ENCODE results near the gene GPAM.
"Not testable (repeated sequence)": the region's sequence is repeated elsewhere in the genome, so short reads cannot be mapped to it uniquely, and the experiment has no call there.

GPAM gene

DNA sequence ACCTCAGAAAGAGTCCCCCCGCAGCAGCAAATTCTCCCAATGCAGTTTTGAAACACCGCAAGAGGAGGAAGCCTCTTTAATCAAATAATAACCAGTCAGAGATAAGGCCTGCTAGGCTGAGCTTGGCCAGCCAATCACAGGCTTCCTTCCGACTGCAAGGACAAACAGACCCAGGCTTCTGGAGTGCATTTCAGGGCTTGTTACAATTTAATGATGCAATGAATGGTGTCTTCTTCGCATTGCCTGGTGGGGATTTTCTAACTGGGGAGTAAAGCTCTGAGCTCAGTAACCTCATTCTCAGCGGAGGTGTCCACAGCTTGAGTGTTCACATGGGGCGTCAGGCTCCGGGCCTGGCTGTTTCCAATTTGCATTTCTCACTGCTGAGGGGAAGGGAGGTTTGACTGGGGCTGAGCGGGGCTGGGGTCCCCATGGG is 31.8 kb upstream of the GPAM start:
- no peak for DNase-seq (ENCODE audit: low read depth)

DNA sequence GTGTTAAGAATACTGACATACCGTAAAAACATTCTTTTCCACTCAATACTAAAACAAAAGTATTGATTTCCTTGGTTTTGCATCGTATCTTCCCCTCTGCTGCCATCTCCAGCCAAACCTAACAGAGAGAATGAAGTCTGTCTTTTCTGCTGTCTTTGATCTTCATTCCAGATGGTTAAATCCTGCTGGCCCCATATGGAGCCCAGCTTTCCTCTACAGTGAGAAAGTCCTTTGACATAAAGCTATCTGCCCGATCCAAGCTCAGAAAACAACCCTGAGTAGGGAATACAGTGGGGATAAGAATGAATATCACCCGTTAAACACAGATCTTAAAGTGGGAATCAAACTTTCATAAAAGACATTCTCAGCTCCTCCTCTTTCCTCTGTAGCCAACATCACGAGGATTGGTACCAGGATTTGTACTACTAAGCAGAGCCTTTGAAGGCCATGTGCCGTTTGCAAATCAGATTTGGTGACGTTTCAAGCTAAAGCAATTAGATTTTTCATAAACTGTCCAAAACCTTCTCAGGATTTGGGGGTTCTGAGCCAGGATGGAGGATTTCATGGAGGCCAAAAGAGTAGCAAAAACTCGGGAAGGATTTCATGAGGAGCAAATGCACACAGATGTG is 30.8 kb upstream of the GPAM start:
- no peak for DNase-seq (ENCODE audit: low read depth)

DNA sequence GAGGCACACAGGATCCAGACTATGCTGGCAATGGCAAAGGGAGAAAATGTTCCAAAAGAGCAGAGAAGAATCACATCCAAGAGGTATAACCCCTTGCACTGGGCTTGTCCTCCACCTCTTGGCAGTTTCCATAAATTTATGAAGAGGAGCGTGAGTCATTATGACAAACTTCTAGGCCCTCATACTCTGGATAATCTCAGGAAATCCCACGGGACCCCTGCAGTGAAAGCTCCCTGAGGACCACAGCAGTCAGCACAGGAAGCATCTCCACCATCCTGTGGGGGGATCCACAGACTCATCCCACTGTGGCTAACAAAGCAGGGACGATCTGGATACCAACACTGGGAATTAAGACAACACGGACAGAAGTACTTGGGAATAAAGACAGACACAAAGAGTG is 30.3 kb upstream of the GPAM start:
- no peak for DNase-seq (ENCODE audit: low read depth)

DNA sequence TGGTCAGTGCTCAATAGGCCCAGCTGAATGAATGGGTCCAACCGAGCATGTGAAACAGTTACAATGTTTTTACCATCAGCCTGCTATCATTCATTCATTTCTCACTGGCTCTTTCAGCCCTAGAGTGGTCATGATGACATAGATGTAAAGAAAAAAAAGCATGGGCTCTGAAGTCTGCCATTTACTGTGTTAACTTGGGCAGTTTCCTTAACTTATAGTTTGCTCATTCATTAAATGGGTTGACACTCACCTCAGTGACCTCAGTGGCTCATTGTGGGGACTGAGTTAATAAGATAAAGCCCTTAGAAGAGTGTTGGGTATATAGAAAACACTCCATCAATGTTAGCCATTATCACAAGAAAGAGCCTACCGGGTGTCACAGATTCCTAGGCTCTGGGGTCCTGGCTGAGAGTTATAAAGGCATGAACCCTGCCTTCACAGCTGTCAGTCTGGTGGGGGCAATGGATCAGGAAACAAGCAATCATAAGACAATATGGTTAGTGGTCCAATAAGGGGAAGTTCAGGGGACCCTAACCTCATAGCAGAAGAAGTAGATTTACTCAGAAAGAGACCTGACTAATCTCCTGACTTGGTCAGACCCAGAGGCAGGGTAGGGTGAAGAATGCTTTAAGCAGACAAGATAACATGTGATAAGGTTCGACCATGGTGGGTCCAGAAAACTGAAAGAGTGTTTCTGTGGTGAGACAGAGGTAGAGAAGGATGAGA is 29.7 kb upstream of the GPAM start:
- DNase-seq (ENCODE audit: low read depth), result no peak

DNA sequence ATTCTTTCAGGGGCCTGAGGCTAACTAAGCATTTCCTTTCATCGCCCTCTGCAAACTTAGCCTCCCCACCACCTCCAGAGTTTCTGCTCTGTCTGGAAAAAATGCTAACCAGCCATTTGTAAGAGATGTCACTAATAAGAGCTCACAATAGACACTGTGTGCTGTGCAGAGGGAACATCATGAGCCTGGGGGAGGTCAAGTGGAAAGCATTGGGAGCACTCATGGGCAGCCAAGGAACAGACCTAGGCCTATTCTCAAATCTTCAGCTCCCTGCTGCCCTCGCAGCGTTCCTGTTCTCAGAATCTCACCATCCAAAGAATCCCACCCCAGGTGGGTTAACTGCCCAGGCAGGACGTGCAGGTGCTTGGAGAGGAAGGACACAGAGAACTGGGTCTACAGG is 27.1 kb upstream of the GPAM start:
- no peak for DNase-seq (ENCODE audit: low read depth)

DNA sequence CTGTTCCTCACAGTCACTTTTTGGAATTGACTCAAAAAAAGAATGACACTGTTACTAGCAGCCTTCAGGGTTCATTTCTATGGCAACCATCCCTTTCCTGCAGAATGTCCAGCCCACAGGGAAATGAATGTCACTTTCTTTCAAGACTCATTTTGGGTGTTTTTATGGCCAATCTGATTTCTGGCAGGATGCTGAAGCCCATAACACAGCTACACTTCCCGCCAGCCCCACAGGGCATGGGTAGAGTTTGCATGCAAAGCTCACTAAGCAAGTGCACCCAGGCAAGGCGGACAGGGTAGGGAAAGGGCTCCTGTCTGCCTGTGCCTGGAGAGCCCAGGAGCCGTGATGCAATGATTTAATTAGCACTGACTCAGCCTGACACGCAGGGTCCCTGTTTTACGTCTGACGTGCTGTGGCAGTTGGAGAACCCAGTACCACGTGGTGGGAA is 26.1 kb upstream of the GPAM start:
- no peak for DNase-seq (ENCODE audit: low read depth)

DNA sequence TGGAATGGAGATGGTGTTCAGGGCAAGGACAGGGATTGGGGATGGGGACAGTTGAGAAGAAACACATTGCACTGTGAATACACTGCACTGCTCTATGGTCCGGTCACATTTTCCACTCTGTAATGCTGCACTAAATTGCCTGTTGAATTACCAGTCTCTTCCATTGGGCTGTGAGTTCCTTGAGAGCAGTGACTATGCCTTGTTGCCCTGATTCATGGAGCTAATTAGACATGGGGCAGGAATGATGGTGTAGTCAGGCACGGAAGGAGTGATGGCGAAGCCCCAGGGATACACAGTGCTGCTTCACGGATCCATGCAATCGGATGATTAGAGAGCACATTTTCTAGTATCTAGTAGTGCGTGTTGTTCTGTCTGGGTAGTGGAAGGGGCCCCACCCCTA is 25.4 kb upstream of the GPAM start:
- DNase-seq (ENCODE audit: low read depth), result peak; percentile 19

DNA sequence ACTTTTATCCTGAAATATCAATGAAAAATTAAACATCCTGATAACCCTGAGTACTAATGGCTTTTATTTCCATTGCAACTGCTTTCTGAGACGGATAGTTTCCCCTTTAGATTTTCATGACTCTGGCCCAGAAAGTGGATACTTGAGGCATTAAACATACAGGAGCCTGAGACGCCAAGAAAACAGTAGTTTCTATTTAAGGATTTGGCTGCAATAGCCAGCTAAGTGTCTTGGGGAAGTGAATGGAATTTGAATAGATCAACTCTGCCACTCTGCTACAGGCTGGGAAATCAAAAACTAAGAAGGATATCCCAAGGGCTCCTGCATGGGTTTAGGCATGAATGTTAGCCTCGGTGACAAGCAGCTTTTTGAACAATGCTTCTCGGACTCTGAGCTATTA is 24.7 kb upstream of the GPAM start:
- DNase-seq (ENCODE audit: low read depth), result peak; percentile 48

DNA sequence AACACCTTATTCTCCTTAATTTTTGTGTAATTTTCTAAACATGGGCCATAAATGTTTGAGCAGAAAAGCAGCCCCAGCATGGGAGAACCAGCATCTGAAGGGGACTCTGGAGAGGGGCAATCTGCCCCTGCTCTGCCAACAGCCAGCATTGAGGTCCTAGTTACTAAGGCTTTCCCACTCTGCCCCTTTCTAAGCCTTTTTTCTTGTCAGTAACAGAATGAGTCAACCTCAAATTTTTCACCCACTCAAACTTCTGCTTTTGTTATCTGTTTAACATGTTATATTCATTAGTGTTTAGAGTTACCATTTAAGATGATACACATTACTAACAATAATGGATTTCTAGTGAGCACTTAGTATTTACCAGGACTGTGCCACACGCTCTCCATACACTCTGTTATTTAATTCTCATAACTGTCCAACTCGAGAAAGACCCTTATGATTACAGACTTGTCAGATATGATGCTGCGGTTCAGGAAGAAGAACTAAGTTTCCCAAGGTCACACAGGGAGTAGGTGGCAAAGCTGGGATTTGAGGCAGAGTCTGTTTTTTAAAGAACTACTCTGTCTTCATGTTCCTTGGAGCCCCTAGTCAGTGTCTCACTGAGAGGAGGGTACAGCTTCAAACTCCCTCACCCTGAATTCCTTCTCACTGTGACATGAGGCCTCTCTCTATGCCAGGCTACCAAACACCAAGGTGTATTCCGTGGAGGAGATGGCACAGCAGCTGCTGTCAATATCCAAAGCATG is 19.9 kb upstream of the GPAM start:
- DNase-seq (ENCODE audit: low read depth), result no peak

DNA sequence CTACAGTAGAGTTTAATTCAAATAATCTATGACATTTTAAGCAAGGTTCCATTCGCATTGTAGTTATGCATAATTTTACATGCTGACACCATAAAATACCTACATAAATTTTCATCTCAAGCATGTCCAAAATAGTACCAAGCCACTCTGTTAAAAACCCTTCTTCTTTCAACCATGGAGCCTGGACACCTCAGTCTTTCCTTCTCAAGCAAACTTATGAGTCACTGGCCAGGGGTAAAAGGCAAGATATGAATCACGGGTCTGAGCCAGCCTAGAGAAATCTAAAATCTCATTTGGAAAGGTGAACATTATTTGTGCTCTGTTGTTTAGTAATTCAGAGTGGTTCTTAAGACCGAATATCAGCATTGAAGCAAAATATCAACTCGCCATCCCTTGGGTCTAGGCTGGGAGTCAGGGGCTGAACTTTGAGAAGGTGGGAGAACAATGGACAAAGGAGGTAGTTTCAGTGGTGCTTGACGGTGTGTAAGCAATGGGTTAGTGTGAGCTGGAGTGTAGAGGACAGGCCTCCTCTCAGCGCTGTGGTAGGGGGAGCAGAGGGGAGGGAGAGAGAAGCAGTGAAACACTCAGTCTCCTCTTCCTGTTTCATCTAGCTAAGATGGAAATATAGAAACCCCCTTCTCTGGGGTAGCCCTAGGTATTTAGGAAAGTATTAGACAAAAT is 19.1 kb upstream of the GPAM start:
- no peak for DNase-seq (ENCODE audit: low read depth)

DNA sequence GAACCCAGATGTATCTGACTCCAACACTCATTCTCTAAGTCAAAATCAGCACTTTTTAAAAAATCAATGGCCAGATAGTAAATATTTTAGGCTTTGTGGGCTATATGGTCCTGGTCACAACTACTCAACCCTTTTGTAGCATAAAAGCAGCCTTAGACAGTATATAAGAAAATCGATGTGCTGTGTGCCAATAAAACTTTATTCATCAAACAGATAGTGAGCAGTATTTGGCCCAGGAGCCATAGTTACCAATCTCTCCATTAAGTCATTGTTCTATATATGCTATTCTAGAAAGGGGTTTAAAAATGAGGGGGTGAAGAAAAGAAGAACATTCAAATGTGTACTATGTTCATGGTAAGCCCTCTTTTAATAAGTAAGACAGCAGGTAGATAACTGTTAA is 18.5 kb upstream of the GPAM start:
- no peak for DNase-seq (ENCODE audit: low read depth)

DNA sequence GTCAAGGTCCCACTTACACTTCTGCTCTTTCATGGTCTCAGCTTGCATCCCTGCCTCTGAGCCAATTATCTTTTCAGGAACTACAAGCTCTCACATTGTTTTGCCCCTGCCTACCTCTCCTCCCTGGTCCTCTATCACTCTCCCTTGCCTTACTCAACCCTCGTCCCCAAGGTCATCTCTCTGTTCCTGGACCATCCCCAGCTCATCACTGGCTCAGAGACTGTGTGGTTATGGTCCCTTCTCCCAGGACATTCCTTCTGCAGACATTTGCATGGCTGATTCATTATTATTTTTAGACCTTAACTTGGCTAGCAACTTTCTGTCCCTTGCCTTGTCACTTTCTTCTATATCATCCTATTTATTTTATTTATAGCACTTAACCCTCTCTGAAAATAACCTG is 17.8 kb upstream of the GPAM start:
- no peak for DNase-seq (ENCODE audit: low read depth)

DNA sequence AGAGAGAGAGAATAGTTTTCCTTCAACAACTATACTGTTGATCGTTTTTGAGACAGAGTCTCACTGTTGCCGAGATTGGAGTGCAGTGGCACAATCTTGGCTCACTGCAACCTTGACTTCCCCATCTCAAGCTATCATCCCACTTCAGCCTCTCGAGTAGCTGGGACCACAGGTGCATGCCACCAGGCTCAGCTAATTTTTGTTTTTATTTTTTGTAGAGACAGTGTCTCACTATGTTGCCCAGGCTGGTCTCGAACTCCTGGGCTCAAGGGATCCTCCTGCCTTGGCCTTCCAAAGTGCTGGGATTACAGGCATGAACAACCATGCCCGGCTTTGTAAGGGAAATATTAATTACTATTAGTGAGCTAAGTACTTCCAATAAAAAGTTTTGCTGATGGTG is 16.7 kb upstream of the GPAM start:
- DNase-seq (ENCODE audit: low read depth), result not testable (repeated sequence)

DNA sequence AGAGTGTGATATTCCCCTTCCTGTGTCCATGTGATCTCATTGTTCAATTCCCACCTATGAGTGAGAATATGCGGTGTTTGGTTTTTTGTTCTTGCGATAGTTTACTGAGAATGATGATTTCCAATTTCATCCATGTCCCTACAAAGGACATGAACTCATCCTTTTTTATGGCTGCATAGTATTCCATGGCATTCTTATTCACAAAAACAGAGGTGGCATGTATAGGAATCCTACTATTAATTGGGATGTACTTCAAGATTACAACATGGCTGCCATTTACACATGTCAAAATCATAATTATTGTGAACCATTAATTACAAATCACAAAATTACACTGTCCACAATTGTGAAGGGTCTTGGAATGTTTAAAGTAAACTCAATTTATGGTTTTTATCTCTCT is 14.1 kb upstream of the GPAM start:
- not testable (repeated sequence) for DNase-seq (ENCODE audit: low read depth)

DNA sequence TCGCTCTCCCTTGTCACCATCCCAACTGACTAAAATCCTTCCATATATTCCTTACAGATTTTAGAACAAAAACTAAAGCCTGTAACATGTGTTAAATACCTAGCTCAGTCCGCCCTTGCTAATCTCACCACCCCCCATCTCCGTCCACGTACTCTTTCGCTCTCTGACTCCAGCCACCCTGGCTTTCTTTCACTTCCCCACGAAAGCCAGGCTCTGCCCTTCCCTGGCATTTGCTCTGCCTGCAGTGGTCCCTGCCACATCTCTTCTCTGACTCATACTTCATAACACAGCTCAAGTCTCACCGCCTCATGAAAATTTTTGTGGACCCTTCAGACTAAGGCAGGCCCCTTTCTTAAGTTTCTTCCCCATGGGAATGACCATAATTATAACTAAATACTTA is 11.7 kb upstream of the GPAM start:
- DNase-seq (ENCODE audit: low read depth), result no peak

DNA sequence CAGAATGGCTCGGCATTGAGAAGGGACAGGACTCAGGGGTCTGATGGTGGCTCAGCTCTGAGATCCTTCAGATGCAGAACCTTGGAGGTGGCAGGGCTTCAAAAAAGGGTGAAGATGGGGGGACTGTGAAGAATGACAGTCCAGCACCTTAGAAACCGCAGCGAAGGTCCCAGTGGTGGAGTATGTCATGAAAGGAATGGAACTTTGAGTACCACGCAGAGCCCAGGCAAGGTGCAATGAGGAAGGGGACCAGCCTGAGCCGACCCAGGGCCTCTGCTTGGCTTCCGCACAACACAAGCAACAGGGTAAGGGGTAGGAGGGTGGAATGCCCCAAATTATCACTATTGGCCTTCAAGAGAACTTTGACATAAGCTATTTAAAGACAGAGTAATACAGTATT is 8.2 kb upstream of the GPAM start:
- DNase-seq (ENCODE audit: low read depth), result no peak

DNA sequence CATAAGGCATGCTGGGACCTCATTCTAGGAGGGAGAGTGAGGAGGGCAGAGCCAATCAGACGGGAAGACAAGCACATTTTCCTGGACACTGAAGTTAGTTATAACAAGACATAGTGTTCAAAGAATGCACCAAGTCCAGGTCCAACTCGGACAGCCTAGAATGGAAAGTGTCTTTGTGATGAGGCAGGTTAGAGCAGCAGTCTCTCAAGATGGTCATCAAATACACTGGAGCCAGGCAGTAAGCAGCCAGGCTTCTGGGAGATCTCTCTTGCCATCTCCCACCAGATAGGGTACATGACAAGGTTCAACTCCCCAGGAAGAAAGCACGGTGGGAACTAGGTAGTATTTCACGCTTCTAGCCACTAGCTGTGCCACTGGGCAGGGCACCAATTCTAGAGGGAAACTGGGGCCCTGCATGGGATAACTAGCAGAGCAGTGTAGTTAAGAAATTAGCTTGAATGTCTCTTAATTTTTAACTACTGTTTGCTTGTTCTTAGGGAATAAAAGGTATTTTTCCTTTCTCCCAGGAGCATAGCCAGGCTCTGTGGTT is 7.6 kb upstream of the GPAM start:
- DNase-seq (ENCODE audit: low read depth), result no peak

DNA sequence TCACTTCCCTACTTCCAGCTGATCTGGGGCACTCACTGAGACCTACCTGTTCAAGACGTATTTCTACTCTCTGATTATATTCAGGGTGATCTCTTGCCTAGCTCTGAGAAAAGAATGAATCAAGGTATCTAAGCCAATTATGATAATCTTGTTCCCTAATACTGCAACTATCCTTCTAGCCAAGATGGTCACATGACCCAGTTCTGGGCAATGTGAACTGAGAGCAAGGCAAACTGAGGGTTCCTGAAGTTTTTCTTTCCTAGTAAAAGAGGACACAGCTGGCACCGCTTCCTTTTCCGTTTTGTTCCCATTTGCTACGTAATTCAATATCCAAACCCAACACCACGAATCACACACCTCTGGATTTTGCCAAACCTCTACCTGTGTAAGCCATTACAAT is 5.9 kb upstream of the GPAM start:
- DNase-seq (ENCODE audit: low read depth), result no peak

DNA sequence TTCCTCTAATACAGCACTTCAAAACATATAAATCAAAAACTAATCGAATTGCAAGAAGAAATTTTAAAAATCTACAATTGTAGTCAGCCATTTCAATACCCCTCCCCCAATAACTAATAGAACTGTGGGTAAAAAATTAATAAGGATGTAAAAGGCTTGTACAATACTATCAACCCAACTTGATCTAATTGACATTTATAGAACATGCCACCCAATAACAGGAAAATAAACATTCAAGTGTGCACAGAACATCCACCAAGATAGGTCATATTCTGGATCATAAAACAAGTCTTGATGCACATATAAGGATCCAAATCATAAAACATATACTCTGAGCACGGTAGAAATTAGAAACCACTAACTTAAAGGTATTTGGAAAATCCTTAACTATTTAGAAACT is 4.0 kb upstream of the GPAM start:
- DNase-seq (ENCODE audit: low read depth), result no peak

DNA sequence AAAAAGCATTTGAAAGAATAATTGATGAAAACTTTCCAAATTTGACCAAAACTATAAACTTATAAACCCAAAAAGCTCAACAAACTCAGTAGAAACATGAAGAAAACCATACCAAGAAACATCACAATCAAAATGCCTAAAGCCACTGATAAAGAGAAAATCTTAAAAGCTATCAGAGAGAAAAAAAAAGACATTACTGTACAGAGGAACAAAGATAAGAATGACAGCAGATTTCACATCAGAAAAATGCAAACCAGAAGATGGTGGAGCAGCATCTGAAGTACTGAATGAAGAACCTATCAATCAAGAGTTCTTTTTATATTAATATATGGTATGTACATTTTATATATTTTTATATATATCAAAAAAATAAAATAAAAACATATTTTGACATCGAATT is 2.4 kb upstream of the GPAM start:
- DNase-seq (ENCODE audit: low read depth), result no peak

DNA sequence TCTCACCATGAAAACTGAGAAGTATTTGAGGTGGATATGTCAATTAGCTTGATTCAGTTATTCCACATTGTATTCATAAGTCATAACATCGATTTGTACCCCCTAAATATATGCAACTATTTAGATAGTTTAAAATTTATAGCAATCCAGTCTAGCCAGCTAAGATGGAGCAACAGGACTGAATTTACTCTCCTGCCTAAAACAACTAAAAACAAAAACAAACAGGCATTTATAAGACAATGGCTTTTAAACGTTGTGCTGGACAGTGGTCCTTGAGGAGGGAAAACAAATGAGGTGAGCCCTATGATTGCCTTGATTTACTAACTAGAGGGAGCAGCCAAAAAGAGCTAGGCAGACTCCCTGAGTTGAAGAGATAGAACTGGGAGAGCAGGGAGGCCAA is 814 bp upstream of the GPAM start:
- no peak for DNase-seq (ENCODE audit: low read depth)

DNA sequence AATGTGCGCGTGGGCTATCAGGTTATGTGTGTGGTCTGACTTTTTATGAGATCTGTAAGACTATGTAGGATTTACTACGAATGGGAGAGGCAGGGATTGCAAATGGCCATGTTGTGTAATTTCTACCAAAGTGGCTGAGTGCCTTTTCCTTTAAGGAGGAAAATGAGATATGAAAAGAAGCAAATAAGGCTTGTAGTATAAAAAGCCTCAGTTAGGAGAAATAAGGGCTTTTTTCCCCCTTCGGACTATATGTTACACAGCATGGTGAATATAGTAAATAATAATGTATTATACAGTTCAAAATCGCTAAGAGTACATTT is 447 bp upstream of the GPAM start:
- no peak for DNase-seq (ENCODE audit: low read depth)

All from fibroblast of gingiva (primary cell).